Right lobe of liver (tissue), 6 donors: ENCODE results near the gene CABP2. TPM values are rescaled to one million over a fixed set of nuclear protein-coding genes. Genes with fewer than 3 reads are reported as not detected.
A peak's percentile ranks its signal among the peaks of the same experiment; 100 is the strongest.

Experiments
- ATAC-seq, 4 donors: fragments of 200-7000 bp; cut with Tn5 transposase; one replicate each; pipeline ENCODE4 v1.9.1; 2020; ENCODE audit warnings: mild to moderate bottlenecking in 4 of 4, moderate library complexity in 4 of 4
- DNase-seq, 3 donors: peaks; one replicate each; pipeline ENCODE4 v3.0.0-alpha.2; 2020
- H3K27ac ChIP-seq, 3 donors: fragments of 200-600 bp; one replicate each; pipeline ENCODE4 v1.8.0; 2022
- H3K27me3 ChIP-seq, 2 donors: fragments of 200-600 bp; one replicate each; pipeline ENCODE4 v1.8.0; 2022
- H3K36me3 ChIP-seq, 4 donors: fragments of 200-600 bp; sonication (generic) in 1 of 4; one replicate each; pipeline versions ENCODE4 v1.5.1 to v1.8.0; 2017 to 2022; ENCODE audit warnings: control low read depth in 1 of 4
- H3K4me1 ChIP-seq, 4 donors: fragments of 200-600 bp; sonication (generic) in 1 of 4; one replicate each; pipeline versions ENCODE4 v1.5.1 to v1.8.0; 2017 to 2022; ENCODE audit warnings: control low read depth in 1 of 4
- H3K4me3 ChIP-seq, 3 donors: fragments of 200-600 bp; one replicate each; pipeline ENCODE4 v1.8.0; 2022
- H3K9me3 ChIP-seq, 4 donors: fragments of 200-600 bp; sonication (generic) in 1 of 4; one replicate each; pipeline versions ENCODE4 v1.5.1 to v1.8.0; 2017 to 2022; ENCODE audit warnings: control low read depth in 1 of 4
- CTCF ChIP-seq, 4 donors: fragments of 200-600 bp in 3 of 4; fragments of 450-650 bp in 1 of 4; IDR thresholded peaks; one replicate each; pipeline versions ENCODE4 v1.5.1 to v1.8.0; 2016 to 2022; ENCODE audit warnings: antibody characterized with exemption in 4 of 4, mild to moderate bottlenecking in 2 of 4
- POLR2A ChIP-seq: fragments of 450-650 bp; IDR thresholded peaks from one replicate; pipeline ENCODE4 v1.6.1; 2017; ENCODE audit warnings: antibody characterized with exemption, mild to moderate bottlenecking
- WGBS: methylation state at CpG from one replicate; pipeline ENCODE4 v1.1.6; 2018; ENCODE audit warnings: low coverage, low lambda C conversion rate; ENCODE audit not compliant: insufficient coverage; ENCODE audit errors: missing lambda C conversion rate; 5-methylcytosine and 5-hydroxymethylcytosine counted together
- intact Hi-C, 2 donors: fragments of 100-400 bp; cut with DNase I; formaldehyde crosslinking; loops; one replicate each; pipeline versions ENCODE4 v1.11.2 to v1.14.1; 2022
- total RNA-seq, 6 experiments: library from RNA; depleted of rRNA in 2 of 6; stranded (reverse); fragments of >200 nt in 2 of 6; fragmentation: NEBNext Ultra II Directional in 3 of 6; extraction: Animal tissue kit (Norgen Biotek cat#: 25700) in 3 of 6; gene quantifications; one replicate each; pipeline versions ENCODE4 v1.1.0 to v1.2.4, GENCODE V29; 2016 to 2023
- donor health status: DM: no; HTN: yes; CAD: no.
- donor health status: DM: no; HTN: no; CAD: no.
- donor health status: DM: no; HTN: no; CAD: no.
- donor health status: DM: no; HTN: yes; CAD: no.
- donor health status: DM: no; HTN: yes; CAD: no.

Gene CABP2
- total RNA-seq, 6 experiments from 2014 or later = not detected

- DNase-seq = peak; percentile 75 to 84 (median 80)
- intact Hi-C loops = no loop called here
- ATAC-seq = peak; percentile 64 to 75 (median 70)
- H3K27ac ChIP-seq = peak overlapping the region; percentile 6 to 72 (median 54)
- H3K4me1 ChIP-seq = peaks cover 0 to 26% (median 3%) of the 10 kb centered on the region in 4 donors
- no peaks in the 10 kb centered on the region for H3K9me3 ChIP-seq
- TF ChIP-seq POLR2A (no peak), CTCF (IDR thresholded peaks at IDR 0.05) (peak; percentile 19 to 47 (median 37))
- WGBS = 13% methylated on average over 3 of the region's 8 CpGs
- no peak overlapping the region for H3K4me3 ChIP-seq
- H3K36me3 ChIP-seq = no peaks in the 10 kb centered on the region
- no peaks in the 10 kb centered on the region for H3K27me3 ChIP-seq
Observed at GRCh38 chr11:67545280-67545679, 22.0 kb upstream of the CABP2 start.

GRCh38 chr11:67544616-67545242, 21.5 kb upstream of the CABP2 start:
- no peak for TF ChIP-seq CTCF (IDR thresholded peaks at IDR 0.05)
- no peak for TF ChIP-seq POLR2A
- Histone ChIP-seq H3K36me3 (no peaks in the 10 kb centered on the region), H3K9me3 (no peaks in the 10 kb centered on the region), H3K27ac (peak overlapping the region; percentile 6 to 72 (median 54)), H3K4me3 (no peak overlapping the region), H3K4me1 (peaks cover 0 to 26% (median 3%) of the 10 kb centered on the region in 4 donors), H3K27me3 (no peaks in the 10 kb centered on the region)
- DNase-seq (no peak), ATAC-seq (peak in 1 of 4 donors; percentile 10)
- intact Hi-C loops = no loop called here
- 65% methylated on average over 6 of the region's 10 CpGs for WGBS

DNA sequence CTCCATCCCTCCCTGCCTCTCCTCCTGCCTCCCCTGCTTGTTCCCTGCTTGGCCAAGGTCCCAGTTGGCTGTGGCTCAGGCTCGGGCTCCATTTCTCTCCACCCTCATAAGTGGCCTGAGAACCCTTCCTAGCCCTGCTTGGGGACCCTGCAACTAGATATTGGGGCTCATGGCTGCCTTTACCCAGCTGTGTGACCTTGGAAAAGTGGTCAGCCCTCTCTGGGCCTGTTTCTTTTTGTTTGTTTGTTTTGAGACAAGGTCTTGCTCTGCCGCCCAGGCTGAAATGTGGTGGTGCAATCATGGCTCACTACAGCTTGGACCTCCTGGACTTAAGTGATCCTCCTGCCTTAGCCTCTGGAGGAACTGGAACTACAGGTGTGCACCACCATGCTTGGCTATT, 20.3 kb upstream of the CABP2 start:
- Histone ChIP-seq H3K27me3 (no peaks in the 10 kb centered on the region), H3K4me3 (no peak overlapping the region), H3K27ac (no peak overlapping the region), H3K36me3 (no peaks in the 10 kb centered on the region), H3K9me3 (no peaks in the 10 kb centered on the region), H3K4me1 (peaks cover 0 to 17% (median 3%) of the 10 kb centered on the region in 4 donors)
- WGBS = no CpG with 5 or more reads among the region's 2 CpGs
- intact Hi-C loops = no loop called here
- ATAC-seq (no peak), DNase-seq (no peak)
- TF ChIP-seq POLR2A (no peak), CTCF (IDR thresholded peaks at IDR 0.05) (no peak)

DNA sequence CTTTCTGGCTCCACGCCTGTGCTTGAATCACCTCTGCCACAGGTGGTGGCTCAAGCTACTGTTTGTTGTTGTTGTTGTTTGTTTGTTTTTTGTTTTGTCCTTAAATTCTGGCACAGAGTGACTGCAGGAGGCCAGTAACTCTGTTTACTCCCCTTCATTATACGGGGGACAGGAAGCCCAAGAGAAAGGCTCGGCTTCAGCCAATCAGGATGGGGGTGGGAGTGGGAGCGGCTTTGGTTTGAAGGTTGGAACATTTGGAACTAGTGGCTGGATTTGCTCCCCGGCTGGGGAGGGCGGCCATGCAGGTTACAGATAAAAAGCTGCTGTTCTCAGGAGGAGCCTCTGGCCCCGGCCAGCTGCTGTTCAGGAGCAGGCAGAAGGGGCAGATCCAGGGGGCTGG, 19.7 kb upstream of the CABP2 start:
- WGBS = 85% methylated on average over 4 of the region's 7 CpGs
- TF ChIP-seq POLR2A (no peak), CTCF (IDR thresholded peaks at IDR 0.05) (no peak)
- no peak overlapping the region for H3K4me3 ChIP-seq
- ATAC-seq = no peak
- no peaks in the 10 kb centered on the region for H3K27me3 ChIP-seq
- intact Hi-C loops = no loop called here
- no peak for DNase-seq
- H3K36me3 ChIP-seq = no peaks in the 10 kb centered on the region
- no peaks in the 10 kb centered on the region for H3K9me3 ChIP-seq
- H3K4me1 ChIP-seq = peaks cover 0 to 13% (median 3%) of the 10 kb centered on the region in 4 donors
- H3K27ac ChIP-seq = no peak overlapping the region
